ENCODE measurements around the gene PFKFB3. TPM values are rescaled to one million over a fixed set of nuclear protein-coding genes. Genes with fewer than 3 reads are reported as not detected.

Gene PFKFB3
- total RNA-seq, 1 donor from 2014 or later = 44.5 TPM

DNA sequence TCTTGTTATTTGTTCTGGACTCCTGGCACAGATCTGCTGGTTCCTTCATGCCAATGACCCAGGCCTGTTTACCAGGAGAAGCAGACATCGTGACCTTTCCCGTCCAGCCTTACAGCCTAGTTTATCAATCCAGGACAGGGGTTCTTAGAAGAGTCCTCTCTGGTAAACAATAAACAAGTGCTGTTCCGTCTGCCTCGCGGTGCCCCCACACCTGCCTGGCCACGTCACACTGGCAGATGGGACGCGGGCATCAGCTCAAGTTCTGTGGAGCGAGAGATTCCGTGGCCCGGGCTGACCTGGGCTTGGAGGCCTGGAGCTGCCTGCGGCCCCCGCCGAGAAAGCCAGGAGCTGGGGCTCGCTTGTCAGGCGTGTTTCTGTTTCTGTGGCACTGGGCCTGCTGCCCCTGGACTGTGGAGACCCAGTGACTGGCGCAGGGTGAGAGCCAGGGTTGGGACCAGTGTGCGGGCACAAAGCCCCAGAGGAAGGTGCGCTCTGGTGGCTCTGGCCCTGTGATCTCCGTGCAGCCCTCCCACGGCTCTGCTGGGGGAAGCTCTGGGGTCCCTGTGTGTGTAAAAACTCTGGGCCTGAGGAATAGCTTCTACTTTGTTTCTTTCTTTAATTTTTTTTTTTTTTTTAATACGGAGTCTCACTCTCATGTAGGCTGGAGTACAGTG, 28.4 kb upstream of the PFKFB3 start:
- no peaks in the 10 kb centered on the region for H3K36me3 ChIP-seq (ENCODE audit: control insufficient read depth, insufficient read depth, low read length)
- TF ChIP-seq, protein P1, sequence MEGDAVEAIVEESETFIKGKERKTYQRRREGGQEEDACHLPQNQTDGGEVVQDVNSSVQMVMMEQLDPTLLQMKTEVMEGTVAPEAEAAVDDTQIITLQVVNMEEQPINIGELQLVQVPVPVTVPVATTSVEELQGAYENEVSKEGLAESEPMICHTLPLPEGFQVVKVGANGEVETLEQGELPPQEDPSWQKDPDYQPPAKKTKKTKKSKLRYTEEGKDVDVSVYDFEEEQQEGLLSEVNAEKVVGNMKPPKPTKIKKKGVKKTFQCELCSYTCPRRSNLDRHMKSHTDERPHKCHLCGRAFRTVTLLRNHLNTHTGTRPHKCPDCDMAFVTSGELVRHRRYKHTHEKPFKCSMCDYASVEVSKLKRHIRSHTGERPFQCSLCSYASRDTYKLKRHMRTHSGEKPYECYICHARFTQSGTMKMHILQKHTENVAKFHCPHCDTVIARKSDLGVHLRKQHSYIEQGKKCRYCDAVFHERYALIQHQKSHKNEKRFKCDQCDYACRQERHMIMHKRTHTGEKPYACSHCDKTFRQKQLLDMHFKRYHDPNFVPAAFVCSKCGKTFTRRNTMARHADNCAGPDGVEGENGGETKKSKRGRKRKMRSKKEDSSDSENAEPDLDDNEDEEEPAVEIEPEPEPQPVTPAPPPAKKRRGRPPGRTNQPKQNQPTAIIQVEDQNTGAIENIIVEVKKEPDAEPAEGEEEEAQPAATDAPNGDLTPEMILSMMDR (IDR thresholded peaks at IDR 0.05; ENCODE audit: insufficient read depth, low read length, poor library complexity, severe bottlenecking) = no peak
- no peak overlapping the region for H3K4me3 ChIP-seq (ENCODE audit: low read depth, low read length)
- no peak for DNase-seq (ENCODE audit: low read depth)
- H3K27me3 ChIP-seq (ENCODE audit: control insufficient read depth, insufficient read depth, low read length) = no peaks in the 10 kb centered on the region

DNA sequence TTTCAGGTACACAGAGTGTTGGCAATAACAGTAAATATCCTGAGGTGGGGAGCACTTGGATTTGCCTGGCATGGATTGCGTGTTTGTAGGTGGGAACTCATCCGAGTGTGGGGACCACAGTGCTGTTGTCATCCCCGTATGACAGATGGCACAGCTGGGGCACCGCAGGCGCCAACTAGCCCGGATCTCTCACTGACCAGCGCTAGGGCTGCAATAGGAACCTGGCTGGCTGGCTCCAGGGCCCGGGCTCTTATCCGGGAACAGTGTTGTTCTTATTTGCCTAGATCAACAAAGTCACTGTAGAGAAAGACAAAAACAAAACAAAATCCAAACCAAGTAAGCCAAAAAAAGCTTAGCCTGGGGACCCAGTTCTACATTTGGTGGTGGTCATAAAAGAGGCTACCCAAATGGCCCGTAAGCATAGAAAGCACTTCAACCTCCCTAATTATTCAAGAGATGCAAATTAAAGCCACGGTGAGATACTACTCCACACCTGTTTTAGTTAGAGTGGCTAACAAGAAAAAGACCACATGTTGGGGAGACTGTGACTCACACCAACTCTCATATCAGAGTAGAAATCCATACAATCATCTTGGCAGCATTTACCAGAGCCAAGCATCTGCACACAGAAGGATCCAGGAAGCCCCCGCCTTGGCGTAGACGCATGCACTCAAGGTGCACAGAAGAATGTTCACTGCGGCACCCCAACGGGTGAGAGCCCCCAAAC, 27.2 kb upstream of the PFKFB3 start:
- TF ChIP-seq, protein P1 (IDR thresholded peaks at IDR 0.05; ENCODE audit: insufficient read depth, low read length, poor library complexity, severe bottlenecking) = no peak

DNA sequence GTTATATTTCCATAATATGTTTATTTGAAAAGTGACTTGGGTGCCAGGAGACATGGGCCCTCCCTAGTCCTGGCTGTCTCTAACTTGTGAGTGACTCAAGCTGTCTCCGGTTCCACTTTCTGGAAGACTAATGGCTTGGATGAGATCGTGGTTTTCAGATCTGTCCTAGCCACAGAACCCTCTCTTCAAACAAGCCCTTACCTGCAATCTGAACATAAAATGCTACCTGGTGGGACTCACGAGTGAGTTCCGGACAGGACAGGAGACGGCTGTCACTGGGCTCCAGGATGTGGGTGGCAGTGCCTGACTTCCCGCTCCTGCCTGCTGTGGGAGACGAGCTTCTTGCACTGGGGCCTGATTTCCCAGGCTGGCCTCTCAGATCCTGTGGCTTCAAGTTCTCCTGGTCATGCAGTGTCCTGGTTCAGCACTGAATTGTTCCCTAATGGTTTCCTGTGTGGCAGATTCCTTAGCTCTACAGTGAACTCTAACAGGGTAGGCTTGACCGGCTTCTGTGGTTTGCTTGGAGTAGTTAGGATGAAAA, 26.0 kb upstream of the PFKFB3 start:
- Histone ChIP-seq H3K4me3 (ENCODE audit: low read depth, low read length) (no peak overlapping the region), H3K27me3 (ENCODE audit: control insufficient read depth, insufficient read depth, low read length) (no peaks in the 10 kb centered on the region), H3K36me3 (ENCODE audit: control insufficient read depth, insufficient read depth, low read length) (no peaks in the 10 kb centered on the region)
- DNase-seq (ENCODE audit: low read depth) = no peak
- TF ChIP-seq, protein P1 (IDR thresholded peaks at IDR 0.05; ENCODE audit: insufficient read depth, low read length, poor library complexity, severe bottlenecking) = no peak

More for the DNA sequence above, 27.2 kb upstream of the PFKFB3 start:
- Histone ChIP-seq H3K4me3 (ENCODE audit: low read depth, low read length) (no peak overlapping the region), H3K36me3 (ENCODE audit: control insufficient read depth, insufficient read depth, low read length) (no peaks in the 10 kb centered on the region), H3K27me3 (ENCODE audit: control insufficient read depth, insufficient read depth, low read length) (no peaks in the 10 kb centered on the region)
- DNase-seq (ENCODE audit: low read depth) = no peak

DNA sequence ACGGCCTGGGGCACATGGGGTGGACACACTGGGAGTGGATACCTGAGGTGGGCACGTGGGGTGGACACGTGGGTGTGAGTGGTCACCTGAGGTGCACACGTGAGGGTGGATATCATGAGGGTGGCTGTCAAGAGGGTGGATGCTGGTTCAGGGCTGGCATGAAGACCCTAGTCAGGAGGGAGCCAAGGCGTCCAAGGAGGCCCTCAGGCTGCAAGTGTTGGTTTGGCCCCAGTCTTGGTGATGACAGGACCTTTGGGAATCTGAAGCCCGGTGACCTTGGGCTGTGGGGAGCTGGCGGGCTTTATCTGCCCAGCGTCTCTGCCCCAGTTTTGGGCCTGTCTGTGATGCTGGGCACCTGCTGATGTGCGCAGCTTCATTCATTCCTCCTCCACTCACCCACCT, 24.9 kb upstream of the PFKFB3 start:
- Histone ChIP-seq H3K4me3 (ENCODE audit: low read depth, low read length) (no peak overlapping the region), H3K27me3 (ENCODE audit: control insufficient read depth, insufficient read depth, low read length) (no peaks in the 10 kb centered on the region), H3K36me3 (ENCODE audit: control insufficient read depth, insufficient read depth, low read length) (no peaks in the 10 kb centered on the region)
- no peak for DNase-seq (ENCODE audit: low read depth)
- TF ChIP-seq, protein P1 (IDR thresholded peaks at IDR 0.05; ENCODE audit: insufficient read depth, low read length, poor library complexity, severe bottlenecking) = no peak

DNA sequence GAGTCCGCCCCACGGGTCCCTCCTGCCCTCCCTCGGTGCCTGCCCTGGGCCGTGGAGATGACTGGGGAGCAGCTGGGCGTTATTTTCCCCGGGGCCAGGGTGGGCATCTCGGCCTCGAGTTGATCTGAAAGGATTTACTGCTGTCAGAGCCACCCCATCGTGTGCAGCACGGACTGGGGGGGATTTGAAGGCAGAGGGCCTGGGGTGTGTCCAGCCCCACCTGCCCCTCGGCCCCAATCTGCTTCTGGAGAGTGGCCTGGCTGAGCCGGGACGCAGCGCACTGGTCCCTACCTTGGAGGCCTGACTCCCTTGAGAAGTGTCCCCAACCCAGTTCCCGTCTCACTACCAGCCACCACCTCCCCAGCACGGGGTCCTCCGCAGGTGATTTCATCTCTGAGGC, 24.2 kb upstream of the PFKFB3 start:
- no peaks in the 10 kb centered on the region for H3K36me3 ChIP-seq (ENCODE audit: control insufficient read depth, insufficient read depth, low read length)
- no peak for DNase-seq (ENCODE audit: low read depth)
- TF ChIP-seq, protein P1 (IDR thresholded peaks at IDR 0.05; ENCODE audit: insufficient read depth, low read length, poor library complexity, severe bottlenecking) = no peak
- H3K27me3 ChIP-seq (ENCODE audit: control insufficient read depth, insufficient read depth, low read length) = no peaks in the 10 kb centered on the region
- H3K4me3 ChIP-seq (ENCODE audit: low read depth, low read length) = no peak overlapping the region

Data from kidney epithelial cell (primary cell).